Neural progenitor cell (in vitro differentiated cells): Measurements from ENCODE around the gene KLRC3. TPM values are rescaled to one million over a fixed set of nuclear protein-coding genes. Genes with fewer than 3 reads are reported as not detected.

Experiments used
- DNase-seq: peaks from one replicate; pipeline ENCODE4 v3.0.0-alpha.2; 2016; ENCODE audit warnings: low spot score
- H2AFZ ChIP-seq: fragments of 200-600 bp; sonication (generic); replicated peaks from 2 replicates; pipeline ENCODE4 v1.6.1; 2016; ENCODE audit warnings: antibody characterized with exemption
- H3F3A ChIP-seq: fragments of 200-600 bp; sonication (generic); 2 replicates; pipeline ENCODE4 v1.6.1; 2016; ENCODE audit warnings: antibody characterized with exemption, low read depth
- H3K27ac ChIP-seq: fragments of 200-600 bp; sonication (generic); 2 replicates; pipeline ENCODE4 v1.5.1; 2016; ENCODE audit warnings: mild to moderate bottlenecking
- H3K27me3 ChIP-seq: fragments of 200-600 bp; sonication (generic); 2 replicates; pipeline ENCODE4 v1.6.1; 2016; ENCODE audit warnings: mild to moderate bottlenecking, moderate library complexity
- H3K36me3 ChIP-seq: fragments of 200-600 bp; sonication (generic); 2 replicates; pipeline ENCODE4 v1.5.1; 2016
- H3K4me1 ChIP-seq: fragments of 200-600 bp; sonication (generic); 2 replicates; pipeline ENCODE4 v1.6.1; 2016; ENCODE audit warnings: mixed run types
- H3K4me2 ChIP-seq: fragments of 200-600 bp; sonication (generic); 2 replicates; pipeline ENCODE4 v1.6.1; 2016
- H3K4me3 ChIP-seq: fragments of 200-600 bp; sonication (generic); 2 replicates; pipeline ENCODE4 v1.5.1; 2016
- H3K79me2 ChIP-seq: fragments of 200-600 bp; sonication (generic); 2 replicates; pipeline ENCODE4 v1.6.1; 2016; ENCODE audit warnings: low read depth
- H3K9ac ChIP-seq: fragments of 200-600 bp; sonication (generic); 2 replicates; pipeline ENCODE4 v1.6.1; 2016
- H3K9me3 ChIP-seq: fragments of 200-600 bp; sonication (generic); 2 replicates; pipeline ENCODE4 v1.5.1; 2016; ENCODE audit warnings: low read depth
- H4K20me1 ChIP-seq: fragments of 200-600 bp; sonication (generic); 2 replicates; pipeline ENCODE4 v1.6.1; 2016; ENCODE audit warnings: low read depth
- H3K27ac Mint-ChIP-seq: 3 replicates; pipeline ENCODE4 v1.8.0; 2021; ENCODE audit warnings: mixed read lengths
- H3K27me3 Mint-ChIP-seq: 2 replicates; pipeline ENCODE4 v1.8.0; 2022; ENCODE audit warnings: low read depth, mild to moderate bottlenecking, inconsistent platforms, moderate library complexity, mixed read lengths; ENCODE audit not compliant: insufficient read depth
- H3K36me3 Mint-ChIP-seq: 3 replicates; pipeline ENCODE4 v1.8.0; 2021; ENCODE audit warnings: mixed read lengths
- H3K4me1 Mint-ChIP-seq: 3 replicates; pipeline ENCODE4 v1.8.0; 2021; ENCODE audit warnings: mixed read lengths
- H3K4me3 Mint-ChIP-seq: 3 replicates; pipeline ENCODE4 v1.8.0; 2021; ENCODE audit warnings: mild to moderate bottlenecking, moderate library complexity, mixed read lengths
- H3K9me3 Mint-ChIP-seq: 3 replicates; pipeline ENCODE4 v1.8.0; 2020; ENCODE audit warnings: mixed read lengths
- CTCF ChIP-seq: fragments of 200-600 bp; sonication (generic); IDR thresholded peaks from 2 replicates; pipeline ENCODE4 v1.5.1; 2017; ENCODE audit warnings: antibody characterized with exemption, mild to moderate bottlenecking
- EZH2 ChIP-seq: fragments of 200-600 bp; sonication (generic); IDR thresholded peaks from 2 replicates; pipeline ENCODE4 v1.6.1; 2017; ENCODE audit warnings: antibody characterized with exemption, mild to moderate bottlenecking, moderate library complexity
- EZH2phosphoT487 ChIP-seq: fragments of 200-600 bp; sonication (generic); IDR thresholded peaks from 2 replicates; pipeline ENCODE4 v1.6.1; 2017; ENCODE audit warnings: antibody characterized with exemption
- total RNA-seq: library from RNA; depleted of rRNA; stranded (reverse); fragments of >200 nt; gene quantifications from 2 replicates; pipeline ENCODE4 v1.2.3, GENCODE V29; 2015; ENCODE audit warnings: low replicate concordance

KLRC3 gene
- total RNA-seq, 1 donor from 2014 or later: not detected

GRCh38 chr12:10365696-10366405 is 54.5 kb downstream of the KLRC3 start:
- peaks cover 15% of the 10 kb centered on the region for H3K4me1 Mint-ChIP-seq
- TF ChIP-seq EZH2 (no peak), EZH2phosphoT487 (no peak), CTCF (no peak)
- peaks cover 6% of the 10 kb centered on the region for H3K9me3 Mint-ChIP-seq
- Histone ChIP-seq H3K27ac (no peak overlapping the region), H3K27me3 (no peaks in the 10 kb centered on the region), H3K36me3 (no peaks in the 10 kb centered on the region), H3K9me3 (no peaks in the 10 kb centered on the region), H3K9ac (no peak overlapping the region), H2AFZ (peak overlapping the region; percentile 93), H3K4me3 (peak overlapping the region; percentile 30), H3K4me1 (peaks cover 36% of the 10 kb centered on the region), H3F3A (peaks cover 11% of the 10 kb centered on the region), H3K79me2 (no peaks in the 10 kb centered on the region), H3K4me2 (peak overlapping the region; percentile 74), H4K20me1 (no peaks in the 10 kb centered on the region)
- peaks cover 2% of the 10 kb centered on the region for H3K36me3 Mint-ChIP-seq
- no peak overlapping the region for H3K4me3 Mint-ChIP-seq
- H3K27ac Mint-ChIP-seq: no peak overlapping the region
- DNase-seq: peak; percentile 3
- peaks cover 3% of the 10 kb centered on the region for H3K27me3 Mint-ChIP-seq

- no peak overlapping the region for H3K9ac ChIP-seq
- H3K36me3 Mint-ChIP-seq: peaks cover 2% of the 10 kb centered on the region
- H3F3A ChIP-seq: peaks cover 11% of the 10 kb centered on the region
- peaks cover 14% of the 10 kb centered on the region for H3K4me1 Mint-ChIP-seq
- H3K27ac Mint-ChIP-seq: no peak overlapping the region
- no peak overlapping the region for H3K4me3 Mint-ChIP-seq
- H3K4me3 ChIP-seq: peak overlapping the region; percentile 30
- peak; percentile 45 for DNase-seq
- no peaks in the 10 kb centered on the region for H4K20me1 ChIP-seq
- no peak overlapping the region for H3K27ac ChIP-seq
- H3K27me3 Mint-ChIP-seq: no peaks in the 10 kb centered on the region
- H3K36me3 ChIP-seq: no peaks in the 10 kb centered on the region
- peak overlapping the region; percentile 93 for H2AFZ ChIP-seq
- peaks cover 36% of the 10 kb centered on the region for H3K4me1 ChIP-seq
- no peak for TF ChIP-seq EZH2
- TF ChIP-seq EZH2phosphoT487: no peak
- no peak for TF ChIP-seq CTCF
- no peaks in the 10 kb centered on the region for H3K27me3 ChIP-seq
- H3K4me2 ChIP-seq: peak overlapping the region; percentile 74
- no peaks in the 10 kb centered on the region for H3K9me3 ChIP-seq
- peaks cover 6% of the 10 kb centered on the region for H3K9me3 Mint-ChIP-seq
- H3K79me2 ChIP-seq: no peaks in the 10 kb centered on the region
Observed at GRCh38 chr12:10364815-10365622, 55.4 kb downstream of the KLRC3 start.

GRCh38 chr12:10363914-10364814 is 56.2 kb downstream of the KLRC3 start:
- Mint-ChIP-seq H3K27me3 (no peaks in the 10 kb centered on the region), H3K4me3 (no peak overlapping the region), H3K4me1 (peaks cover 14% of the 10 kb centered on the region), H3K36me3 (peaks cover 2% of the 10 kb centered on the region), H3K9me3 (peaks cover 6% of the 10 kb centered on the region), H3K27ac (no peak overlapping the region)
- Histone ChIP-seq H3K27me3 (no peaks in the 10 kb centered on the region), H4K20me1 (no peaks in the 10 kb centered on the region), H3K27ac (no peak overlapping the region), H3K4me3 (peak overlapping the region; percentile 30), H3F3A (peaks cover 11% of the 10 kb centered on the region), H3K4me2 (peak overlapping the region; percentile 74), H3K79me2 (no peaks in the 10 kb centered on the region), H3K9me3 (no peaks in the 10 kb centered on the region), H2AFZ (peak overlapping the region; percentile 93), H3K36me3 (no peaks in the 10 kb centered on the region), H3K9ac (no peak overlapping the region), H3K4me1 (peaks cover 36% of the 10 kb centered on the region)
- TF ChIP-seq EZH2phosphoT487: no peak
- TF ChIP-seq CTCF: no peak
- no peak for TF ChIP-seq EZH2
- DNase-seq: peak; percentile 41
